ENCODE results near the gene SRXN1.

DNA sequence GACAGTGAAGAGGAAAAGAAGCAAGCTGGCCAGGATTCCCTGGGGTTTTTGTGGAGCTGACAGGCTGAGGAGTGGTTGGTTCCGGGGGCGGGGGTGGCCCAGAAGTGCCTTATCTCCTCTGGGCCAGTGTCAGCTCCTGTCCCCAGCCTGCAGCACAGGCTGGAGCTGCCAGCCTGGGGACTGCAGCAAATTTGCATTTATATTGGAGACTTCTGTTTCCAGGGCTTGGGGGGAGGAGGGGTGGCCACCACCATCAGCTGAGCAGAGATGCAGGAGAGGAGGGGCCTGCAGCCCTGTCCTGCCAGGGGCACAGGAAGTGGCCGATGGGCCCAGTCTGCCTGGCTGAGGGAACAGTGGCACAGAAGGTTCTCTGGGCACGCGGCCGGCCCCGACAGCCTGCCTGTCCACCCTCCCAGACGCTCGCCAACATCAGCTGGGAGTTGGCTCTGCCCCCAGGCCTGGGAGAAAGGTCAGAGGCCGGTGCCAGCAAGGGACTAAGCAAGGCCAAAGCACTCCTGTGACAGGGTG is 46.9 kb upstream of the SRXN1 start:
- TF ChIP-seq EZH2 (IDR thresholded peaks at IDR 0.05) (no peak), POLR2AphosphoS5 (IDR thresholded peaks at IDR 0.05; ENCODE audit: borderline replicate concordance, low read depth, low read length) (no peak)
